Uterus (tissue), 2 donors: Measurements from ENCODE around the gene SYT9.

Experiments used
- CTCF ChIP-seq, 4 experiments: fragments of 200-600 bp in 2 of 4; fragments of 450-650 bp in 2 of 4; sonication (generic) in 2 of 4; IDR thresholded peaks; one replicate each; pipeline ENCODE4 v1.5.1; 2016 to 2019; ENCODE audit warnings: antibody characterized with exemption in 4 of 4, mild to moderate bottlenecking in 2 of 4, moderate library complexity in 1 of 4
- POLR2A ChIP-seq, 2 donors: fragments of 450-650 bp; IDR thresholded peaks; one replicate each; pipeline ENCODE4 v1.6.1; 2016; ENCODE audit warnings: antibody characterized with exemption in 2 of 2, mild to moderate bottlenecking in 1 of 2, moderate library complexity in 1 of 2

GRCh38 chr11:7208391-7208790 lies 43.3 kb upstream of the SYT9 start:
- TF ChIP-seq CTCF (IDR thresholded peaks at IDR 0.05) (no peak), POLR2A (IDR thresholded peaks at IDR 0.05) (no peak)
